Measurements from ENCODE around the gene STARD4. TPM values are rescaled to one million over a fixed set of nuclear protein-coding genes. Genes with fewer than 3 reads are reported as not detected.

Gene STARD4
- total and polyA plus RNA-seq, 2 of the 13 experiments (the other 11 are each of a cell fraction or from before 2014, with no cell fraction given): 27.4 to 66.9 TPM

- FAIRE-seq (no peak), ATAC-seq (peak; percentile 93), DNase-seq (ENCODE audit: low spot score) (no peak)
- no peak overlapping the region for H2AFZ ChIP-seq (ENCODE audit: low read length)
- no peaks in the 10 kb centered on the region for H3K9me3 ChIP-seq (ENCODE audit: low read length)
- no TSS peak for BruUV-seq (replicated peaks)
- H3K79me2 ChIP-seq (ENCODE audit: insufficient read depth, low read length): no peaks in the 10 kb centered on the region
- TF ChIP-seq BCLAF1 (IDR thresholded peaks at IDR 0.05) (no peak), GMEB2 (CRISPR knock-in tag; IDR thresholded peaks at IDR 0.05; ENCODE audit: low read depth) (no peak), MIXL1 (CRISPR knock-in tag; IDR thresholded peaks at IDR 0.05) (no peak), TRIM22 (IDR thresholded peaks at IDR 0.05) (no peak), MED13 (CRISPR knock-in tag; IDR thresholded peaks at IDR 0.05) (no peak), ZNF20 (CRISPR knock-in tag; IDR thresholded peaks at IDR 0.05) (no peak), CTCF (CRISPR knock-in tag; IDR thresholded peaks at IDR 0.05) (peak; percentile 47), SMC3 (IDR thresholded peaks at IDR 0.05; ENCODE audit: low read length) (peak; percentile 17; the same call in 1 of the 2 replicates), ZUFSP (CRISPR knock-in tag; IDR thresholded peaks at IDR 0.05; ENCODE audit: borderline replicate concordance) (no peak), FIP1L1 (IDR thresholded peaks at IDR 0.05; ENCODE audit: borderline replicate concordance, insufficient read depth, low read depth, low read length) (no peak), STAG1 (CRISPR knock-in tag; IDR thresholded peaks at IDR 0.05) (peak; percentile 58), SAFB2 (CRISPR knock-in tag; IDR thresholded peaks at IDR 0.05; ENCODE audit: borderline replicate concordance, low read depth) (no peak), ARNT (IDR thresholded peaks at IDR 0.05) (no peak)
- no peak overlapping the region for H3K4me2 ChIP-seq (ENCODE audit: low read depth, low read length)
- no peak overlapping the region for H3K4me3 ChIP-seq (replicated peaks in 1 of 3; ENCODE audit: insufficient read depth in 1 of 3, low read depth in 2 of 3, low read length in 3 of 3)
- WGBS (ENCODE audit: low lambda C conversion rate): 35% methylated on average over 3 of the region's 3 CpGs
- ChIA-PET CTCF (ENCODE audit: low intra/inter-chr PET ratio, low total read pairs) (no interaction called here), POLR2A (no interaction called here)
- H3K9ac ChIP-seq (ENCODE audit: insufficient read depth, low read depth, low read length): no peak overlapping the region
- H3K4me1 ChIP-seq (ENCODE audit: insufficient read depth, low read length): no peaks in the 10 kb centered on the region
- intact Hi-C loops (cut with micrococcal nuclease; ENCODE audit: unreplicated experiment): loop anchor here (5.0 kb wide), 1 partner anchor 304 kb away; no protein-coding TSS in a partner anchor
- in situ Hi-C loops (cut with HindIII; ENCODE audit: extremely low pct_ligation_motif_present, low pct_unique_long_range_greater_than_20kb): no loop called here
- no peak overlapping the region for H3K27ac ChIP-seq (ENCODE audit: extremely low read length, insufficient read depth, low read length)
- H3K27me3 ChIP-seq (ENCODE audit: control insufficient read depth in 1 of 2, insufficient read depth in 2 of 2, low read length in 2 of 2): no peaks in the 10 kb centered on the region
- H4K20me1 ChIP-seq (ENCODE audit: insufficient read depth, low read length): no peaks in the 10 kb centered on the region
- no peaks in the 10 kb centered on the region for H3K36me3 ChIP-seq (replicated peaks in 1 of 2; ENCODE audit: control insufficient read depth in 1 of 2, insufficient read depth in 2 of 2, low read length in 2 of 2)
Observed at GRCh38 chr5:111461255-111461671, 51.1 kb downstream of the STARD4 start.
